IMR-90 (cell line): ENCODE results near the gene LTB4R2. TPM values are rescaled to one million over a fixed set of nuclear protein-coding genes. Genes with fewer than 3 reads are reported as not detected.

Experiments
- ATAC-seq: fragments of 200-7000 bp; cut with Tn5 transposase; 2 replicates; pipeline ENCODE4 v1.9.1; 2020; ENCODE audit warnings: low read depth, mild to moderate bottlenecking, moderate library complexity
- BruUV-seq: library from RNA; stranded (reverse); fragments of 400-500 nt; replicated peaks from 2 replicates; lab custom pipeline; 2021; lab: Mats Ljungman, UMichigan
- CTCF ChIA-PET: fragments of 300-600 bp; formaldehyde crosslinking; extraction: SDS; loops from one replicate; lab custom pipeline; 2021; ENCODE audit warnings: antibody characterized with exemption; lab: Yijun Ruan, JAX
- POLR2A ChIA-PET: fragments of 300-600 bp; sonication (Branson Sonifier 250); formaldehyde crosslinking; loops from one replicate; lab custom pipeline; 2022; ENCODE audit warnings: antibody characterized with exemption; ENCODE audit not compliant: unreplicated experiment; lab: Charles Lee
- DNase-seq: peaks from one replicate; pipeline ENCODE4 v3.0.0; 2013
- H2AFZ ChIP-seq: replicated peaks from 2 replicates; pipeline ENCODE3; 2013; ENCODE audit warnings: low read length, mild to moderate bottlenecking; ENCODE audit not compliant: poor library complexity
- H2AK5ac ChIP-seq: 2 replicates; pipeline ENCODE4 v1.6.1; 2013; ENCODE audit warnings: low read depth, low read length, inconsistent platforms
- H2AK9ac ChIP-seq: replicated peaks from 2 replicates; pipeline ENCODE3; 2013; ENCODE audit warnings: mild to moderate bottlenecking, low read depth, low read length, moderate library complexity; ENCODE audit not compliant: poor library complexity
- H2BK120ac ChIP-seq: 2 replicates; pipeline ENCODE4 v1.6.1; 2013; ENCODE audit warnings: low read depth, low read length, inconsistent platforms
- H2BK15ac ChIP-seq: 3 replicates; pipeline ENCODE4 v1.6.1; 2013; ENCODE audit warnings: low read depth, low read length, inconsistent platforms
- H2BK20ac ChIP-seq: 2 replicates; pipeline ENCODE4 v1.6.1; 2013; ENCODE audit warnings: low read depth, mild to moderate bottlenecking, inconsistent platforms, low read length, moderate library complexity
- H2BK5ac ChIP-seq: 2 replicates; pipeline ENCODE4 v1.6.1; 2013; ENCODE audit warnings: mild to moderate bottlenecking, low read depth, low read length, inconsistent platforms; ENCODE audit not compliant: poor library complexity, severe bottlenecking
- H3K14ac ChIP-seq: replicated peaks from 2 replicates; pipeline ENCODE4 v1.6.1; 2013; ENCODE audit warnings: low read depth, low read length, inconsistent platforms
- H3K18ac ChIP-seq: 2 replicates; pipeline ENCODE4 v1.6.1; 2013; ENCODE audit warnings: low read depth, low read length, control low read depth
- H3K23ac ChIP-seq: 2 replicates; pipeline ENCODE4 v1.6.1; 2013; ENCODE audit warnings: low read depth, low read length, inconsistent platforms
- H3K27ac ChIP-seq: 2 replicates; pipeline ENCODE4 v1.5.1; 2013; ENCODE audit warnings: mild to moderate bottlenecking, control low read depth, low read length; ENCODE audit not compliant: insufficient read depth
- H3K27me3 ChIP-seq: 2 replicates; pipeline ENCODE4 v1.6.1; 2013; ENCODE audit warnings: low read length; ENCODE audit not compliant: control insufficient read depth, insufficient read depth
- H3K36me3 ChIP-seq: 2 replicates; pipeline ENCODE4 v1.6.1; 2013; ENCODE audit warnings: low read length, mixed read lengths; ENCODE audit not compliant: control insufficient read depth, insufficient read depth
- H3K4ac ChIP-seq: 2 replicates; pipeline ENCODE4 v1.6.1; 2013; ENCODE audit warnings: low read depth, low read length, inconsistent platforms
- H3K4me1 ChIP-seq: 2 replicates; pipeline ENCODE4 v1.6.1; 2013; ENCODE audit warnings: low read length, mixed read lengths; ENCODE audit not compliant: control insufficient read depth, insufficient read depth
- H3K4me2 ChIP-seq: 2 replicates; pipeline ENCODE4 v1.6.1; 2013; ENCODE audit warnings: low read depth, mild to moderate bottlenecking, control low read depth, low read length, moderate library complexity
- H3K4me3 ChIP-seq: 2 replicates; pipeline ENCODE4 v1.5.1; 2013; ENCODE audit warnings: low read depth, mild to moderate bottlenecking, control low read depth, low read length, moderate library complexity; ENCODE audit not compliant: insufficient read depth
- H3K56ac ChIP-seq: 2 replicates; pipeline ENCODE4 v1.6.1; 2013; ENCODE audit warnings: low read length, inconsistent platforms; ENCODE audit not compliant: insufficient read depth; ENCODE audit errors: extremely low read depth
- H3K79me1 ChIP-seq, 2 experiments: 2 replicates each; pipeline ENCODE4 v1.6.1; 2013; ENCODE audit warnings: low read length in 2 of 2, inconsistent platforms in 1 of 2, low read depth in 1 of 2
- H3K9ac ChIP-seq: 2 replicates; pipeline ENCODE4 v1.6.1; 2013; ENCODE audit warnings: low read depth, low read length, control low read depth
- H3K9me1 ChIP-seq: 2 replicates; pipeline ENCODE4 v1.6.1; 2013; ENCODE audit warnings: low read length, inconsistent platforms; ENCODE audit not compliant: insufficient read depth
- H3K9me3 ChIP-seq: 2 replicates; pipeline ENCODE4 v1.6.1; 2013; ENCODE audit warnings: low read length; ENCODE audit not compliant: control insufficient read depth, insufficient read depth
- H4K20me1 ChIP-seq: 2 replicates; pipeline ENCODE4 v1.6.1; 2013; ENCODE audit warnings: low read length, inconsistent platforms; ENCODE audit not compliant: insufficient read depth
- H4K5ac ChIP-seq: 2 replicates; pipeline ENCODE4 v1.6.1; 2013; ENCODE audit warnings: mild to moderate bottlenecking, low read depth, low read length, control low read depth
- H4K8ac ChIP-seq, 2 experiments: 2 replicates each; pipeline ENCODE4 v1.6.1; 2013; ENCODE audit warnings: low read depth in 2 of 2, low read length in 2 of 2, control low read depth in 1 of 2, inconsistent platforms in 1 of 2
- H4K91ac ChIP-seq: 2 replicates; pipeline ENCODE4 v1.6.1; 2013; ENCODE audit warnings: low read depth, low read length, inconsistent platforms; ENCODE audit not compliant: insufficient read depth
- BHLHE40 ChIP-seq: fragments of 150-350 bp; IDR thresholded peaks from 2 replicates; pipeline ENCODE4 v1.6.1; 2016; ENCODE audit warnings: mild to moderate bottlenecking, low read depth, low read length
- CEBPB ChIP-seq: IDR thresholded peaks from 2 replicates; pipeline ENCODE4 v1.6.1; 2012; ENCODE audit warnings: low read depth, low read length, improper control_type of control experiment
- CHD1 ChIP-seq: IDR thresholded peaks from 2 replicates; pipeline ENCODE4 v1.6.1; 2012; ENCODE audit warnings: low read depth, low read length, improper control_type of control experiment
- ELK1 ChIP-seq: fragments of 150-350 bp; IDR thresholded peaks from 2 replicates; pipeline ENCODE4 v1.6.1; 2016; ENCODE audit warnings: low read depth, mild to moderate bottlenecking, low read length, moderate library complexity, borderline replicate concordance
- FOS ChIP-seq: fragments of 150-350 bp; IDR thresholded peaks from 2 replicates; pipeline ENCODE4 v1.6.1; 2016; ENCODE audit warnings: low read depth, low read length
- MAZ ChIP-seq: IDR thresholded peaks from 2 replicates; pipeline ENCODE4 v1.6.1; 2012; ENCODE audit warnings: low read depth, mild to moderate bottlenecking, low read length, improper control_type of control experiment, moderate library complexity, borderline replicate concordance
- MXI1 ChIP-seq: IDR thresholded peaks from 2 replicates; pipeline ENCODE4 v1.6.1; 2012; ENCODE audit warnings: low read depth, mild to moderate bottlenecking, low read length, moderate library complexity, borderline replicate concordance
- NFE2L2 ChIP-seq: fragments of 150-350 bp; IDR thresholded peaks from 2 replicates; pipeline ENCODE4 v1.6.1; 2016; ENCODE audit warnings: low read depth, mild to moderate bottlenecking, low read length
- POLR2A ChIP-seq: IDR thresholded peaks from 2 replicates; pipeline ENCODE4 v1.6.1; 2012; ENCODE audit warnings: mild to moderate bottlenecking, low read depth, low read length
- RAD21 ChIP-seq: IDR thresholded peaks from 2 replicates; pipeline ENCODE4 v1.6.1; 2012; ENCODE audit warnings: low read length, improper control_type of control experiment
- RCOR1 ChIP-seq: IDR thresholded peaks from 2 replicates; pipeline ENCODE4 v1.6.1; 2012; ENCODE audit warnings: mild to moderate bottlenecking, low read length, improper control_type of control experiment; ENCODE audit not compliant: insufficient replicate concordance
- RFX5 ChIP-seq: IDR thresholded peaks from 2 replicates; pipeline ENCODE4 v1.8.0; 2012; ENCODE audit warnings: low read depth, mild to moderate bottlenecking, low read length, moderate library complexity
- SMC3 ChIP-seq: fragments of 150-350 bp; IDR thresholded peaks from 2 replicates; pipeline ENCODE4 v1.6.1; 2016; ENCODE audit warnings: low read depth, mild to moderate bottlenecking, antibody characterized with exemption, low read length, moderate library complexity
- WGBS, 2 experiments: methylation state at CpG; one replicate each; pipeline versions ENCODE4 v1.1.5 to v1.1.7; 2013; ENCODE audit warnings: missing lambda C conversion rate in 2 of 2; ENCODE audit not compliant: insufficient read length in 1 of 2; ENCODE audit errors: extremely low coverage in 2 of 2; 5-methylcytosine and 5-hydroxymethylcytosine counted together
- dilution Hi-C: fragments of 300-500 bp; cut with HindIII; formaldehyde crosslinking; loops from one replicate; pipeline ENCODE4 v1.14.3; 2018; ENCODE audit warnings: low sequenced_read_pairs; ENCODE audit not compliant: unreplicated experiment
- in situ Hi-C: fragments of 300-500 bp; cut with MboI; formaldehyde crosslinking; loops from 3 replicates; pipeline ENCODE4 v1.14.3; 2019; ENCODE audit warnings: low sequenced_read_pairs, inconsistent platforms, mixed read lengths
- intact Hi-C: fragments of 100-400 bp; cut with micrococcal nuclease; formaldehyde crosslinking; loops from 2 replicates; pipeline ENCODE4 v1.10.0; 2022
- polyA plus RNA-seq, 3 experiments: library from polyadenylated mRNA; depleted of rRNA; stranded (reverse); fragments of >200 nt; gene quantifications; 2 replicates each; pipeline ENCODE4 v1.2.3, GENCODE V29; 2012; ENCODE audit warnings: low replicate concordance in 1 of 3
- total RNA-seq: library from RNA; depleted of rRNA; stranded (reverse); fragments of >200 nt; gene quantifications from 2 replicates; pipeline ENCODE4 v1.2.3, GENCODE V29; 2012

The LTB4R2 gene
- total and polyA plus RNA-seq, 2 of the 4 experiments (the other 2 are of a cell fraction): 0.72 to 1.7 TPM

GRCh38 chr14:24269368-24269767 is 40.6 kb upstream of the LTB4R2 start:
- Histone ChIP-seq H2BK15ac (no peak overlapping the region), H3K18ac (no peak overlapping the region), H3K27ac (no peak overlapping the region), H3K9me3 (no peaks in the 10 kb centered on the region), H3K56ac (no peak overlapping the region), H3K27me3 (no peaks in the 10 kb centered on the region), H4K91ac (no peak overlapping the region), H2BK120ac (no peak overlapping the region), H3K4ac (no peak overlapping the region), H2AK9ac (no peak overlapping the region), H3K9me1 (peaks cover 5% of the 10 kb centered on the region; the same call in 1 of the 2 replicates), H2AFZ (no peak overlapping the region), H4K5ac (no peak overlapping the region), H3K4me3 (no peak overlapping the region), H3K79me1 (peaks cover 9 to 27% of the 10 kb centered on the region in 2 experiments), H3K4me1 (peaks cover 5% of the 10 kb centered on the region; the same call in 1 of the 2 replicates), H2AK5ac (no peak overlapping the region), H4K8ac (no peak overlapping the region), H3K36me3 (peaks cover 29% of the 10 kb centered on the region), H3K9ac (no peak overlapping the region), H3K14ac (no peak overlapping the region), H2BK20ac (no peak overlapping the region), H4K20me1 (no peaks in the 10 kb centered on the region), H2BK5ac (no peak overlapping the region), H3K4me2 (no peak overlapping the region), H3K23ac (no peak overlapping the region)
- 96% methylated on average over 4 of the region's 8 CpGs; no CpG with 5 or more reads in 1 of the 2 experiments for WGBS, 2 experiments
- intact Hi-C loops: no loop called here
- ChIA-PET POLR2A (no interaction called here), CTCF (no interaction called here)
- no TSS peak for BruUV-seq
- in situ Hi-C loops: no loop called here
- ATAC-seq (no peak), DNase-seq (no peak)
- TF ChIP-seq RCOR1: no peak
- TF ChIP-seq NFE2L2: no peak
- TF ChIP-seq MAZ: no peak
- TF ChIP-seq RFX5: no peak
- TF ChIP-seq POLR2A: no peak
- TF ChIP-seq FOS: no peak
- TF ChIP-seq RAD21: no peak
- TF ChIP-seq SMC3: no peak
- no peak for TF ChIP-seq ELK1
- TF ChIP-seq CEBPB: no peak
- no peak for TF ChIP-seq MXI1
- no peak for TF ChIP-seq BHLHE40
- no peak for TF ChIP-seq CHD1
- dilution Hi-C loops: no loop called here
